ENCODE measurements around the gene MPLKIP. TPM values are rescaled to one million over a fixed set of nuclear protein-coding genes. Genes with fewer than 3 reads are reported as not detected.
"Not testable (repeated sequence)": the region's sequence is repeated elsewhere in the genome, so short reads cannot be mapped to it uniquely, and the experiment has no call there.

MPLKIP gene
- total RNA-seq, 1 donor from 2014 or later = 16.3 TPM

GRCh38 chr7:40133561-40134427 is 628 bp downstream of the MPLKIP start:
- DNase-seq = peak; percentile 41

GRCh38 chr7:40122940-40123254 is 11.5 kb downstream of the MPLKIP start:
- DNase-seq = no peak

GRCh38 chr7:40122100-40122939 is 12.1 kb downstream of the MPLKIP start:
- DNase-seq = not testable (repeated sequence)

GRCh38 chr7:40120020-40120419 is 14.4 kb downstream of the MPLKIP start:
- no peak for DNase-seq

- not testable (repeated sequence) for DNase-seq
Observed at GRCh38 chr7:40118201-40118600, 16.2 kb downstream of the MPLKIP start.

GRCh38 chr7:40117199-40117598 is 17.2 kb downstream of the MPLKIP start:
- not testable (repeated sequence) for DNase-seq

GRCh38 chr7:40115936-40116335 is 18.5 kb downstream of the MPLKIP start:
- no peak for DNase-seq

GRCh38 chr7:40105879-40106473 is 28.4 kb downstream of the MPLKIP start:
- DNase-seq = no peak

- DNase-seq = no peak
Observed at GRCh38 chr7:40102897-40103296, 31.5 kb downstream of the MPLKIP start.

- DNase-seq = no peak
Observed at GRCh38 chr7:40101201-40101600, 33.2 kb downstream of the MPLKIP start.

GRCh38 chr7:40099837-40100236 is 34.6 kb downstream of the MPLKIP start:
- no peak for DNase-seq

GRCh38 chr7:40098810-40099209 is 35.6 kb downstream of the MPLKIP start:
- DNase-seq = no peak

GRCh38 chr7:40097728-40098127 is 36.7 kb downstream of the MPLKIP start:
- no peak for DNase-seq

- DNase-seq = no peak
Observed at GRCh38 chr7:40095695-40096327, 38.6 kb downstream of the MPLKIP start.

- DNase-seq = no peak
Observed at GRCh38 chr7:40095230-40095629, 39.2 kb downstream of the MPLKIP start.

GRCh38 chr7:40093631-40094350 is 40.6 kb downstream of the MPLKIP start:
- no peak for DNase-seq

GRCh38 chr7:40092182-40092581 is 42.2 kb downstream of the MPLKIP start:
- DNase-seq = no peak

- DNase-seq = no peak
Observed at GRCh38 chr7:40077849-40078248, 56.6 kb downstream of the MPLKIP start.

All from skin of body (tissue), 2 donors.